Ramos (cell line): ENCODE measurements around the gene SOX1.

Source experiments
- in situ Hi-C: fragments of 300-500 bp; cut with MboI; formaldehyde crosslinking; loops from one replicate; pipeline ENCODE4 v1.14.3; 2022; ENCODE audit warnings: low sequenced_read_pairs; ENCODE audit not compliant: unreplicated experiment

The SOX1 gene

GRCh38 chr13:112104881-112105234 lies 37.9 kb downstream of the SOX1 start:
- in situ Hi-C loops: no loop called here

- in situ Hi-C loops: no loop called here
Observed at GRCh38 chr13:112105244-112105681, 38.3 kb downstream of the SOX1 start.

GRCh38 chr13:112105892-112106291 lies 38.9 kb downstream of the SOX1 start:
- in situ Hi-C loops: no loop called here

- in situ Hi-C loops: no loop called here
Observed at GRCh38 chr13:112106478-112107141, 39.7 kb downstream of the SOX1 start.

- in situ Hi-C loops: no loop called here
Observed at GRCh38 chr13:112107289-112107688, 40.3 kb downstream of the SOX1 start.

GRCh38 chr13:112110479-112110878 lies 43.5 kb downstream of the SOX1 start:
- in situ Hi-C loops: no loop called here

- in situ Hi-C loops: no loop called here
Observed at GRCh38 chr13:112111239-112111857, 44.4 kb downstream of the SOX1 start.

GRCh38 chr13:112112534-112113276 lies 45.8 kb downstream of the SOX1 start:
- in situ Hi-C loops: no loop called here

- in situ Hi-C loops: no loop called here
Observed at GRCh38 chr13:112113348-112113747, 46.4 kb downstream of the SOX1 start.

- in situ Hi-C loops: no loop called here
Observed at GRCh38 chr13:112113851-112114250, 46.9 kb downstream of the SOX1 start.

GRCh38 chr13:112114391-112114790 lies 47.4 kb downstream of the SOX1 start:
- in situ Hi-C loops: no loop called here

- in situ Hi-C loops: no loop called here
Observed at GRCh38 chr13:112115403-112116091, 48.6 kb downstream of the SOX1 start.

- in situ Hi-C loops: no loop called here
Observed at GRCh38 chr13:112116187-112116950, 49.4 kb downstream of the SOX1 start.

- in situ Hi-C loops: no loop called here
Observed at GRCh38 chr13:112117258-112117954, 50.5 kb downstream of the SOX1 start.

GRCh38 chr13:112117955-112118302 lies 51.0 kb downstream of the SOX1 start:
- in situ Hi-C loops: no loop called here

- in situ Hi-C loops: no loop called here
Observed at GRCh38 chr13:112118451-112119064, 51.6 kb downstream of the SOX1 start.

- in situ Hi-C loops: no loop called here
Observed at GRCh38 chr13:112119192-112120030, 52.5 kb downstream of the SOX1 start.

GRCh38 chr13:112120031-112120373 lies 53.1 kb downstream of the SOX1 start:
- in situ Hi-C loops: no loop called here
